ENCODE measurements around the gene CCNJL. TPM values are rescaled to one million over a fixed set of nuclear protein-coding genes. Genes with fewer than 3 reads are reported as not detected.
"Not testable (repeated sequence)": the region's sequence is repeated elsewhere in the genome, so short reads cannot be mapped to it uniquely, and the experiment has no call there.

Gene CCNJL
- total RNA-seq, 1 donor from 2014 or later = 15.7 TPM

GRCh38 chr5:160339406-160340130 is 27.2 kb upstream of the CCNJL start:
- peak; percentile 23 for DNase-seq (ENCODE audit: low read depth)
- Histone ChIP-seq H3K4me2 (ENCODE audit: low read length) (no peak overlapping the region), H2AFZ (ENCODE audit: low read depth, low read length) (no peak overlapping the region), H3K9me3 (ENCODE audit: insufficient read depth, low read depth, low read length) (no peaks in the 10 kb centered on the region), H3K27ac (ENCODE audit: low read depth, low read length) (no peak overlapping the region), H4K20me1 (ENCODE audit: insufficient read depth, low read length) (no peaks in the 10 kb centered on the region), H3K4me1 (ENCODE audit: insufficient read depth, low read length) (peaks cover 2% of the 10 kb centered on the region), H3K27me3 (ENCODE audit: insufficient read depth, low read length) (no peaks in the 10 kb centered on the region), H3K79me2 (ENCODE audit: insufficient read depth, low read length) (no peaks in the 10 kb centered on the region), H3K4me3 (ENCODE audit: insufficient read depth, low read depth, low read length) (no peak overlapping the region), H3K9ac (ENCODE audit: low read length) (no peak overlapping the region), H3K36me3 (ENCODE audit: insufficient read depth, low read length) (no peaks in the 10 kb centered on the region)
- peaks cover 2% of the 10 kb centered on the region for H3K27me3 Mint-ChIP-seq (ENCODE audit: low read depth, unreplicated experiment)
- no peaks in the 10 kb centered on the region for H3K36me3 Mint-ChIP-seq (ENCODE audit: low read depth, unreplicated experiment)
- H3K27ac Mint-ChIP-seq (ENCODE audit: unreplicated experiment) = no peak overlapping the region
- TF ChIP-seq CTCF (IDR thresholded peaks at IDR 0.05; ENCODE audit: insufficient read depth, low read depth, low read length) (no peak), EZH2 (IDR thresholded peaks at IDR 0.05; ENCODE audit: insufficient read depth, low read length) (no peak)
- no peaks in the 10 kb centered on the region for H3K9me3 Mint-ChIP-seq (ENCODE audit: unreplicated experiment)
- FAIRE-seq = no peak
- no peak overlapping the region for H3K4me3 Mint-ChIP-seq (ENCODE audit: unreplicated experiment)
- peaks cover 9% of the 10 kb centered on the region for H3K4me1 Mint-ChIP-seq (ENCODE audit: low read depth, unreplicated experiment)

- H2AFZ ChIP-seq (ENCODE audit: low read depth, low read length); H3K9me3 Mint-ChIP-seq (ENCODE audit: unreplicated experiment); H3K27me3 Mint-ChIP-seq (ENCODE audit: low read depth, unreplicated experiment); H3K27ac ChIP-seq (ENCODE audit: low read depth, low read length); H3K4me1 Mint-ChIP-seq (ENCODE audit: low read depth, unreplicated experiment); H3K9me3 ChIP-seq (ENCODE audit: insufficient read depth, low read depth, low read length); H3K79me2 ChIP-seq (ENCODE audit: insufficient read depth, low read length); H3K4me3 Mint-ChIP-seq (ENCODE audit: unreplicated experiment); H3K27me3 ChIP-seq (ENCODE audit: insufficient read depth, low read length); H3K4me1 ChIP-seq (ENCODE audit: insufficient read depth, low read length); H3K4me2 ChIP-seq (ENCODE audit: low read length); H3K36me3 ChIP-seq (ENCODE audit: insufficient read depth, low read length); DNase-seq (ENCODE audit: low read depth); H3K4me3 ChIP-seq (ENCODE audit: insufficient read depth, low read depth, low read length); FAIRE-seq; H4K20me1 ChIP-seq (ENCODE audit: insufficient read depth, low read length); H3K27ac Mint-ChIP-seq (ENCODE audit: unreplicated experiment); H3K36me3 Mint-ChIP-seq (ENCODE audit: low read depth, unreplicated experiment); H3K9ac ChIP-seq (ENCODE audit: low read length): not testable (repeated sequence)
These were observed 22.4 kb upstream of the CCNJL start for GRCh38 chr5:160334716-160335115.

GRCh38 chr5:160333721-160334120 is 21.4 kb upstream of the CCNJL start:
- FAIRE-seq = no peak
- H3K4me1 ChIP-seq (ENCODE audit: insufficient read depth, low read length) = no peaks in the 10 kb centered on the region
- H3K4me1 Mint-ChIP-seq (ENCODE audit: low read depth, unreplicated experiment) = peaks cover 2% of the 10 kb centered on the region
- no peak overlapping the region for H3K4me3 ChIP-seq (ENCODE audit: insufficient read depth, low read depth, low read length)
- H3K36me3 Mint-ChIP-seq (ENCODE audit: low read depth, unreplicated experiment) = no peaks in the 10 kb centered on the region
- H3K4me2 ChIP-seq (ENCODE audit: low read length) = no peak overlapping the region
- H2AFZ ChIP-seq (ENCODE audit: low read depth, low read length) = peak overlapping the region; percentile 16
- H3K4me3 Mint-ChIP-seq (ENCODE audit: unreplicated experiment) = peak overlapping the region; percentile 17
- H4K20me1 ChIP-seq (ENCODE audit: insufficient read depth, low read length) = no peaks in the 10 kb centered on the region
- no peak overlapping the region for H3K9ac ChIP-seq (ENCODE audit: low read length)
- no peaks in the 10 kb centered on the region for H3K27me3 ChIP-seq (ENCODE audit: insufficient read depth, low read length)
- H3K27ac ChIP-seq (ENCODE audit: low read depth, low read length) = no peak overlapping the region
- H3K79me2 ChIP-seq (ENCODE audit: insufficient read depth, low read length) = no peaks in the 10 kb centered on the region
- H3K9me3 ChIP-seq (ENCODE audit: insufficient read depth, low read depth, low read length) = no peaks in the 10 kb centered on the region
- no peaks in the 10 kb centered on the region for H3K36me3 ChIP-seq (ENCODE audit: insufficient read depth, low read length)
- peaks cover 6% of the 10 kb centered on the region for H3K27me3 Mint-ChIP-seq (ENCODE audit: low read depth, unreplicated experiment)
- peak; percentile 26 for DNase-seq (ENCODE audit: low read depth)
- H3K9me3 Mint-ChIP-seq (ENCODE audit: unreplicated experiment) = peaks cover 5% of the 10 kb centered on the region
- TF ChIP-seq EZH2 (IDR thresholded peaks at IDR 0.05; ENCODE audit: insufficient read depth, low read length) = no peak
- TF ChIP-seq CTCF (IDR thresholded peaks at IDR 0.05; ENCODE audit: insufficient read depth, low read depth, low read length) = no peak
- H3K27ac Mint-ChIP-seq (ENCODE audit: unreplicated experiment) = no peak overlapping the region
